ENCODE data around the gene C4orf54.

Gene C4orf54

GRCh38 chr4:99654361-99654761 is 3.3 kb downstream of the C4orf54 start:
- DNase-seq (ENCODE audit: low read depth): no peak
- TF ChIP-seq CTCF (IDR thresholded peaks at IDR 0.05; ENCODE audit: insufficient read depth, low read depth, low read length, missing control alignments): no peak
- no peak overlapping the region for H3K4me3 ChIP-seq (ENCODE audit: low read length)

DNA sequence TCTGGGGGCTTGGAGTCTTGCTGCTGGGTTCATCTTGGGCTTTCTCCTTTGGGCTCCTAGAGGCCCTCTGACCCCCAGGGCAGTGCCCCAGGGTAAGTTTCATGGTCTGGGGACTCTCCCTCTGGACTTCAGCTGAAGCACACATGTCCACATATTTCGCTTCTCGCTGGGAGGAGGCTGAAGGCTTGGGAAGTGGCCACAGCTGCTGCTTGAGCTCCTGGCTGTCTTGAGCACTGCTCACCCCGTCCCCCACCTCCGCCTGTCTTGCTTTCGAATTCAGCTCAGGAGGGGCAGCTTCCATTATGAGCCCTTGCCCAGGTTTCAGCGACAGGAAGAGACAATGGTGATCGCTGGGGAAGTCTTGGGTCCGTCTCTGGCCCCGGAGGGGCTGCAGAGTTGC is 3.7 kb downstream of the C4orf54 start:
- TF ChIP-seq CTCF (IDR thresholded peaks at IDR 0.05; ENCODE audit: insufficient read depth, low read depth, low read length, missing control alignments): no peak
- no peak overlapping the region for H3K4me3 ChIP-seq (ENCODE audit: low read length)
- no peak for DNase-seq (ENCODE audit: low read depth)

DNA sequence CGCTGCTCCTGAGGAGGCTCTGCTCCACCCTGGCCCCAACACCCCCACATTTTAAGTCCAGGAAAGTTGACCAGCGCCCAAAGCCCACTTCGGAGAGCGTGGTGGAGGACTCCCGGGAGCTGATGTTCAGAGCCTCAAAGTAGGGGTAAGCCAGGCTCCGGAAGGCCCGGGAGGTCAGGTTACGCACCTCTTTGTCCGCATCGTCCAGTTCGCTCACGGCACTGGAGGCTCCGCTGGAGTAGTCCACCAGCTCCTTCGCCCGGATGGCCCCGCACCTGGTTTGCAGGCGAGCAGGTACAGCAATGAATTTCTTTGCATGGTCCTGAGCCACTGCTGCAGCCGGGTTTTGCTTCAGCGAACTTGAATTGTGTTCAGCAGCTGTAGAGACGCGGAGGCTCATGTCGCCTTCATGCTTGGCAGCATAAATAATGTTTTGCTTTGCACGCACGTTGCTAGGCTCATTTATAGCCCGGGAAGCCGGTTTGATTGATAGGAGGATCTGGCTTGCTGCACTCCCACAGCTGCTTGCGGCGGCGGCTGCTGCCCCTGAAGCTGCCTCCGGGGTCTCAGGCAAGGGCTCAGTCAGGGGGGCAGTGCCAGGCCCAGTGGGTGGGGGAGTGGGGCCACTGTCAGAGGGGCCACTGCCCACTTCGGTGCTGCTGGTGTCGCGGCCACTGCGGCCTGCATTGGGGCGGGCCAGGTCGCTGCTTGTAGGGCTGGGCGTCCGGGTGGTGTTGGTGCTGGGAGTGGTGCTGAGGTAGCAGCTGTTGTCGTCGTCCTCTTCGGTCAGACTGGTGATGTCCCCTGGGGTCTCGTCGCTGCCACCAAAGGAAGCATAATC is 4.8 kb downstream of the C4orf54 start:
- DNase-seq (ENCODE audit: low read depth): no peak
- H3K4me3 ChIP-seq (ENCODE audit: low read length): no peak overlapping the region
- TF ChIP-seq CTCF (IDR thresholded peaks at IDR 0.05; ENCODE audit: insufficient read depth, low read depth, low read length, missing control alignments): no peak

GRCh38 chr4:99651811-99652485 is 5.7 kb downstream of the C4orf54 start:
- TF ChIP-seq CTCF (IDR thresholded peaks at IDR 0.05; ENCODE audit: insufficient read depth, low read depth, low read length, missing control alignments): no peak
- DNase-seq (ENCODE audit: low read depth): no peak
- H3K4me3 ChIP-seq (ENCODE audit: low read length): no peak overlapping the region

DNA sequence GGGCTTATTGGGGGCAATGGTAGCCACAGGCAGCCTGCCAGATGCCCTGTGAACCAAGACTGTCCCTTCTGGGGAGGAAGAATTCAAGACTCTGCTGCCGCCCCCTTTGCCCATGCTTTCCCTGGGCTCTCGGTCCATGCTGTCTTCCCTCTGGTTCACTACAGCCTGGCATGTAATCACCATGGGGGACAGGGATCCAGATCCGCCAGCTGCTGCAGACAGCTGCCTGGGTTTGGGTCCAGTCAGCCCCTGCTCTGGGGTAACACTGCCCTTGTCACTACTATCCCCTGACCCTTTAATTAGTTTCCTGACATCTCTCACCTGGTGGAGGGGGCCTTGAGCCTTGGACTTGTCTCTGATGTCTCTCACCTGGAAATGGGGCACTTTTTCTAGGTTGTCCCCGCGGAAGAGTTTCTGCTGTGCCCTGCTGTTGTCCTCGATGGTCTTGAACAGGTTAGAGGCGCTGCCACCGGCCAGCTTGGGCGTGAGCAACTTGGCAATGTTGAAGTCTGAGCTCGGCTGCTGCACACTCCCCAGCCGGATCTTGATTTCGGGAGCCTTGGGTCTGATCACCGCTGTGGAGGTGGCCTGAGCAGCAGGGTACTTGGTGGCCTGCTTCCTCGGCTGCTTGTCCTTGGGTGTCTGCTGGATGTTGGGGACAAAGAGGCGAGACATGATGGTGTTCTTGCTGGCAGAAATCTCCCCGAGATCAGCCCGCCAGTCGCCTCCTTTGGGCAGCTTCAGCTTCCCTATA is 6.4 kb downstream of the C4orf54 start:
- no peak for DNase-seq (ENCODE audit: low read depth)
- TF ChIP-seq CTCF (IDR thresholded peaks at IDR 0.05; ENCODE audit: insufficient read depth, low read depth, low read length, missing control alignments): no peak
- H3K4me3 ChIP-seq (ENCODE audit: low read length): no peak overlapping the region

GRCh38 chr4:99649778-99650177 is 7.8 kb downstream of the C4orf54 start:
- no peak overlapping the region for H3K4me3 ChIP-seq (ENCODE audit: low read length)
- no peak for TF ChIP-seq CTCF (IDR thresholded peaks at IDR 0.05; ENCODE audit: insufficient read depth, low read depth, low read length, missing control alignments)
- DNase-seq (ENCODE audit: low read depth): no peak

Data from epithelial cell of esophagus (primary cell).